Ovary (tissue), 9 donors: ENCODE results near the gene RADIL. TPM values are rescaled to one million over a fixed set of nuclear protein-coding genes. Genes with fewer than 3 reads are reported as not detected.
"Not testable (repeated sequence)": the region's sequence is repeated elsewhere in the genome, so short reads cannot be mapped to it uniquely, and the experiment has no call there.

ENCODE experiments used
- DNase-seq, 5 donors: peaks; one replicate each; pipeline ENCODE4 v3.0.0-alpha.2; 2019 to 2020
- H3K27ac ChIP-seq, 2 donors: fragments of 200-600 bp; one replicate each; pipeline versions ENCODE4 v1.5.1 to v1.8.0; 2019 to 2022
- H3K27me3 ChIP-seq: fragments of 200-600 bp; one replicate; pipeline ENCODE4 v1.8.0; 2022
- H3K36me3 ChIP-seq: fragments of 200-600 bp; sonication (generic); one replicate; pipeline ENCODE4 v1.5.1; 2019
- H3K4me1 ChIP-seq: one replicate; pipeline ENCODE4 v1.8.1; 2013; ENCODE audit warnings: mild to moderate bottlenecking, moderate library complexity; ENCODE audit not compliant: insufficient read depth
- H3K4me3 ChIP-seq: fragments of 200-600 bp; sonication (generic); one replicate; pipeline ENCODE4 v1.5.1; 2017
- H3K9me3 ChIP-seq, 2 donors: fragments of 200-600 bp in 1 of 2; sonication (generic) in 1 of 2; one replicate each; pipeline versions ENCODE4 v1.5.1 to v1.8.1; 2013 to 2019; ENCODE audit warnings: mild to moderate bottlenecking in 1 of 2, moderate library complexity in 1 of 2
- CTCF ChIP-seq, 3 donors: fragments of 450-650 bp in 2 of 3; fragments of 200-600 bp in 1 of 3; IDR thresholded peaks; one replicate each; pipeline versions ENCODE4 v1.5.1 to v1.8.0; 2016 to 2022; ENCODE audit warnings: antibody characterized with exemption in 3 of 3, mild to moderate bottlenecking in 1 of 3
- EP300 ChIP-seq: sonication (generic); formaldehyde crosslinking; IDR thresholded peaks from one replicate; pipeline ENCODE4 v1.6.1; 2017; ENCODE audit warnings: antibody characterized with exemption
- POLR2A ChIP-seq: fragments of 450-650 bp; IDR thresholded peaks from one replicate; pipeline ENCODE4 v1.6.1; 2017; ENCODE audit warnings: antibody characterized with exemption, mild to moderate bottlenecking, moderate library complexity
- WGBS, 3 donors: extraction: QIAGEN DNeasy Blood & Tissue Kit in 1 of 3; methylation state at CpG; one replicate each; pipeline versions ENCODE4 v1.1.5 to v1.1.7; 2013 to 2017; 5-methylcytosine and 5-hydroxymethylcytosine counted together
- intact Hi-C, 4 donors: fragments of 100-400 bp; cut with DNase I; formaldehyde crosslinking; loops; one replicate each; pipeline versions ENCODE4 v1.11.0 to v1.15.1; 2022 to 2023
- polyA plus RNA-seq, 2 donors: library from polyadenylated mRNA; stranded (reverse); fragments of 200-250 nt in 1 of 2; fragments of 350-450 nt in 1 of 2; fragmentation: Illumina TruSeq in 1 of 2; extraction: RNeasy Lipid Tissue Mini Kit (QIAGEN cat#74804) in 1 of 2; gene quantifications; one replicate each; pipeline ENCODE4 v1.2.3, GENCODE V29; 2013 to 2014
- total RNA-seq, 7 donors: library from RNA; depleted of rRNA in 2 of 7; stranded (reverse); fragments of >200 nt in 2 of 7; fragmentation: NEBNext Ultra II Directional in 3 of 7; extraction: Animal tissue kit (Norgen Biotek cat#: 25700) in 3 of 7; gene quantifications; one replicate each; pipeline versions ENCODE4 v1.1.0 to v1.2.4, GENCODE V29; 2016 to 2023
- donor health status: DM: no; HTN: no; CAD: no; lungs with moderate emphysema.
- donor health status: DM: no; HTN: no; CAD: no.
- donor health status: Bipolar disorder and iron deficiency.
- donor health status: DM: yes; HTN: yes; CAD: no.
- donor health status: DM: no; HTN: no; CAD: no.
- donor health status: DM: yes; HTN: yes; CAD: no.

RADIL gene
- total and polyA plus RNA-seq, 9 donors, result 0.98 to 5.4 (median 2.4) TPM

- no peak for DNase-seq
- Histone ChIP-seq H3K27me3 (no peaks in the 10 kb centered on the region), H3K36me3 (no peaks in the 10 kb centered on the region), H3K27ac (no peak overlapping the region), H3K4me3 (no peak overlapping the region), H3K4me1 (no peaks in the 10 kb centered on the region), H3K9me3 (no peaks in the 10 kb centered on the region)
- WGBS, 3 donors, result 33 to 42% (median 36%) methylated on average over 17 of the region's 17 CpGs
- TF ChIP-seq CTCF (IDR thresholded peaks at IDR 0.05) (no peak), POLR2A (no peak), EP300 (no peak)
- intact Hi-C loops, result loop anchor here in 2 of 4 donors (5.0 to 10.0 kb wide), 3 partner anchors 70 to 158 kb away; partner anchors contain the start of gene RADIL (in 1 of the 2)
Observed at GRCh38 chr7:4806983-4807597, 76.4 kb downstream of the RADIL start.

GRCh38 chr7:4805984-4806300, 77.6 kb downstream of the RADIL start:
- DNase-seq, result no peak

GRCh38 chr7:4805110-4805983, 78.2 kb downstream of the RADIL start:
- TF ChIP-seq CTCF (IDR thresholded peaks at IDR 0.05), result no peak
- TF ChIP-seq POLR2A, result no peak
- no peak for TF ChIP-seq EP300
- H3K36me3 ChIP-seq, result no peaks in the 10 kb centered on the region
- H3K27me3 ChIP-seq, result no peaks in the 10 kb centered on the region
- no peaks in the 10 kb centered on the region for H3K9me3 ChIP-seq
- no peak overlapping the region for H3K27ac ChIP-seq
- intact Hi-C loops, result loop anchor here in 2 of 4 donors (5.0 to 10.0 kb wide), 3 partner anchors 72 to 159 kb away; partner anchors contain the start of gene RADIL (in 1 of the 2)
- 83 to 88% (median 83%) methylated on average over 28 to 29 of the region's 29 CpGs for WGBS, 3 donors
- no peak overlapping the region for H3K4me3 ChIP-seq
- no peak for DNase-seq
- H3K4me1 ChIP-seq, result no peaks in the 10 kb centered on the region

More at GRCh38 chr7:4805984-4806300, 77.6 kb downstream of the RADIL start:
- intact Hi-C loops, result loop anchor here in 2 of 4 donors (5.0 to 10.0 kb wide), 3 partner anchors 71 to 159 kb away; partner anchors contain the start of gene RADIL (in 1 of the 2)
- Histone ChIP-seq H3K36me3 (no peaks in the 10 kb centered on the region), H3K9me3 (no peaks in the 10 kb centered on the region), H3K27ac (no peak overlapping the region), H3K4me1 (no peaks in the 10 kb centered on the region), H3K4me3 (no peak overlapping the region), H3K27me3 (no peaks in the 10 kb centered on the region)
- TF ChIP-seq CTCF (IDR thresholded peaks at IDR 0.05) (no peak), EP300 (no peak)
- 79 to 89% (median 80%) methylated on average over 8 of the region's 8 CpGs for WGBS, 3 donors

GRCh38 chr7:4803397-4804241, 79.9 kb downstream of the RADIL start:
- Histone ChIP-seq H3K4me1 (no peaks in the 10 kb centered on the region), H3K27me3 (no peaks in the 10 kb centered on the region), H3K36me3 (no peaks in the 10 kb centered on the region), H3K4me3 (no peak overlapping the region), H3K27ac (no peak overlapping the region), H3K9me3 (no peaks in the 10 kb centered on the region)
- TF ChIP-seq POLR2A (no peak), CTCF (IDR thresholded peaks at IDR 0.05) (no peak), EP300 (no peak)
- intact Hi-C loops, result loop anchor here in 2 of 4 donors (5.0 to 10.0 kb wide), 3 partner anchors 81 to 284 kb away; partner anchors contain the start of gene RADIL (in 1 of the 2)
- DNase-seq, result no peak
- 74 to 76% (median 75%) methylated on average over 29 to 41 of the region's 41 CpGs for WGBS, 3 donors

- H3K27me3 ChIP-seq, H3K27ac ChIP-seq, H3K4me3 ChIP-seq, H3K9me3 ChIP-seq, H3K36me3 ChIP-seq, H3K4me1 ChIP-seq, DNase-seq: not testable (repeated sequence)
- WGBS, 3 donors, result 86 to 100% (median 90%) methylated on average over 1 to 23 of the region's 23 CpGs
- intact Hi-C loops, result loop anchor here in 2 of 4 donors (5.0 to 10.0 kb wide), 3 partner anchors 82 to 285 kb away; partner anchors contain the start of gene RADIL (in 1 of the 2)
Observed at GRCh38 chr7:4802577-4802976, 80.9 kb downstream of the RADIL start.
